AG08395 (cell line): ENCODE results near the gene LYPD5.
"Not testable (repeated sequence)": the region's sequence is repeated elsewhere in the genome, so short reads cannot be mapped to it uniquely, and the experiment has no call there.

Source experiments
- DNase-seq: peaks from one replicate; pipeline ENCODE4 v3.0.0; 2012; ENCODE audit warnings: mixed read lengths, low spot score

LYPD5 gene

GRCh38 chr19:43806401-43806800, 4.2 kb upstream of the LYPD5 start:
- not testable (repeated sequence) for DNase-seq

GRCh38 chr19:43804432-43804831, 2.2 kb upstream of the LYPD5 start:
- DNase-seq: no peak

- no peak for DNase-seq
These were observed 2.6 kb downstream of the LYPD5 start for GRCh38 chr19:43799502-43800142.

GRCh38 chr19:43798546-43799409, 3.5 kb downstream of the LYPD5 start:
- DNase-seq: no peak

- no peak for DNase-seq
These were observed 4.2 kb downstream of the LYPD5 start for GRCh38 chr19:43798026-43798545.

GRCh38 chr19:43797556-43797955, 4.7 kb downstream of the LYPD5 start:
- DNase-seq: no peak

- no peak for DNase-seq
These were observed 5.1 kb downstream of the LYPD5 start for GRCh38 chr19:43797118-43797517.

GRCh38 chr19:43790587-43790986, 11.7 kb downstream of the LYPD5 start:
- DNase-seq: no peak

GRCh38 chr19:43789029-43789428, 13.2 kb downstream of the LYPD5 start:
- peak; percentile 44 for DNase-seq

GRCh38 chr19:43786665-43787064, 15.6 kb downstream of the LYPD5 start:
- DNase-seq: no peak

- peak; percentile 76 for DNase-seq
These were observed 17.1 kb downstream of the LYPD5 start for GRCh38 chr19:43784981-43785808.

- DNase-seq: peak; percentile 88
These were observed 17.8 kb downstream of the LYPD5 start for GRCh38 chr19:43784241-43784980.

GRCh38 chr19:43783636-43784035, 18.6 kb downstream of the LYPD5 start:
- no peak for DNase-seq

- DNase-seq: no peak
These were observed 19.5 kb downstream of the LYPD5 start for GRCh38 chr19:43782689-43783231.

GRCh38 chr19:43782311-43782660, 20.0 kb downstream of the LYPD5 start:
- no peak for DNase-seq

- DNase-seq: no peak
These were observed 20.5 kb downstream of the LYPD5 start for GRCh38 chr19:43781630-43782310.

- peak; percentile 47 for DNase-seq
These were observed 21.3 kb downstream of the LYPD5 start, which contains the start of gene KCNN4 for GRCh38 chr19:43780706-43781525. Gene KCNN4 (minus strand): TSS chr19:43780973. CDS start chr19:43780861, 112 bp downstream.

GRCh38 chr19:43779820-43780219, 22.4 kb downstream of the LYPD5 start:
- DNase-seq: no peak

GRCh38 chr19:43779147-43779819, 23.0 kb downstream of the LYPD5 start:
- no peak for DNase-seq
